ENCODE data around the gene BNC2.

- TF ChIP-seq CTCF (IDR thresholded peaks at IDR 0.05) (no peak), POLR2A (IDR thresholded peaks at IDR 0.05) (no peak)
Observed at GRCh38 chr9:16688814-16689213, 181.7 kb downstream of the BNC2 start.
